HG03135 (cell line): Measurements from ENCODE around the gene GDPD3.
A peak's percentile ranks its signal among the peaks of the same experiment; 100 is the strongest.

Source experiments
- ATAC-seq: cut with Tn5 transposase; IDR thresholded peaks from one replicate; pipeline ENCODE4 v1.9.1; 2021; ENCODE audit warnings: mild to moderate bottlenecking, moderate library complexity; ENCODE audit not compliant: unreplicated experiment

Gene GDPD3

DNA sequence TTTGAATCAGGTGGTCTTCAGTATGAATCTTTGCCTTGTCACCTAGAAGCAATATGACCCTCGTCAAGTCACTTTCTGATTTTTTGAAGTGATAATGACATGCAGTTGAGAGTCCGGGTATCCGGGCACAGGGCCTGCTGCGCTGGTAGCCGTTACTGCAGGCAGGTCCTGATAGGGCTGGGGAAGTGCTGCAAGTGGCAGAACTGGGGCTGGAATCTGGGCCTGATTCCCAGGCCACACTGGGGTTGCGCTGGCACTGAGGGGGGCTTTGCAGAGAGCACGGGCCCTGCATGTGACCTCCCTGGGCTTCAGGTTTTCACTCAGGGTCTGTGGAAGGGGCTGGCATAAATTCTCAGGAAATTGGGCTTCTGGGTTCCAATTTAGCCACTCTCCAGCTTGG is 34.6 kb downstream of the GDPD3 start:
- no peak for ATAC-seq

- no peak for ATAC-seq
Measured at GRCh38 chr16:30077656-30078055, 35.7 kb downstream of the GDPD3 start.

- peak; percentile 28 for ATAC-seq
Measured at GRCh38 chr16:30076276-30076791, 37.0 kb downstream of the GDPD3 start.

- ATAC-seq: peak; percentile 76
Measured at GRCh38 chr16:30075503-30076275, 37.6 kb downstream of the GDPD3 start, which contains the start of gene PPP4C. Gene PPP4C, plus strand, starts transcription at chr16:30075994. Its CDS starts 384 bp downstream, at chr16:30076378.

- ATAC-seq: no peak
Measured at GRCh38 chr16:30070490-30070889, 42.8 kb downstream of the GDPD3 start.

GRCh38 chr16:30069611-30070462 is 43.5 kb downstream of the GDPD3 start:
- no peak for ATAC-seq

DNA sequence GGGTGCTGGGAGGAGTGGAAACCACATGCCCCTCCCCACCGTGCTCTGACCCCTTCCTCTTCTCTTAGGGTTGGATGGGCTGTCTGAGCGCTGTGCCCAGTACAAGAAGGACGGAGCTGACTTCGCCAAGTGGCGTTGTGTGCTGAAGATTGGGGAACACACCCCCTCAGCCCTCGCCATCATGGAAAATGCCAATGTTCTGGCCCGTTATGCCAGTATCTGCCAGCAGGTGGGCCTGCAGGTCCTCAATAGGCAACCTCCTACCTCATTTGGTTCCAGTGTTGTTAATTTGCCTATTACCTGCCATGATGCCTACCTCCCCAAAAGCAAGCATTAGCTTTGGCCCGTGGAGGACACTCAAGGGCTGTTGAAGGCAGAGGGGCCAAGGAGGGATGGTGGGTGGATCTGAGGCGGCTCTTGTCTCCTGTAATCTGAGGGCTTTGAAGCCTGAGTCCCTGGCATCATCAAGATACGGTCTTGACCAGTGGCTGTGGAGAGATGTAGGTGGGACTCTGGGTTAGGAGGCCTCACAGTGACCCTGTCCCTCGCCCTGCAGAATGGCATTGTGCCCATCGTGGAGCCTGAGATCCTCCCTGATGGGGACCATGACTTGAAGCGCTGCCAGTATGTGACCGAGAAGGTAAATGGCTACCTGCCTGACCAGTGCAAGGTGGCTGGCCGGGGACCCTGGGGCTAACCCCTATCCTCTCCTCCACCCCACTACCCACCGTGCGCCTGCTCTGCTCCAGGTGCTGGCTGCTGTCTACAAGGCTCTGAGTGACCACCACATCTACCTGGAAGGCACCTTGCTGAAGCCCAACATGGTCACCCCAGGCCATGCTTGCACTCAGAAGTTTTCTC is 44.4 kb downstream of the GDPD3 start:
- no peak for ATAC-seq

GRCh38 chr16:30068333-30068732 is 45.0 kb downstream of the GDPD3 start:
- ATAC-seq: no peak

DNA sequence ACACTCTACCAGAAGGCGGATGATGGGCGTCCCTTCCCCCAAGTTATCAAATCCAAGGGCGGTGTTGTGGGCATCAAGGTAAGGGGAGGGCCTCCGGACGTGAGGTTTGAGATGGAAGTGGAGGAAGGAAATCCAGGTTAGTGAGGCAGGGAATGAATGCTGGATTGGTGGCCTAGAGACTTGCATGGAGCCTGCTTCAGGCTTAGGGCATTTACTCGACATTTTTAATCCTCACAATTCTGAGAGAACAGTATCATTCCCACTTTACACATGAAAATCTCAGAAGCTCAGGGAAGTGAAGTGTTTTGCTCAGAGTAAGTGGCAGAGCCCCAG is 45.8 kb downstream of the GDPD3 start:
- no peak for ATAC-seq

DNA sequence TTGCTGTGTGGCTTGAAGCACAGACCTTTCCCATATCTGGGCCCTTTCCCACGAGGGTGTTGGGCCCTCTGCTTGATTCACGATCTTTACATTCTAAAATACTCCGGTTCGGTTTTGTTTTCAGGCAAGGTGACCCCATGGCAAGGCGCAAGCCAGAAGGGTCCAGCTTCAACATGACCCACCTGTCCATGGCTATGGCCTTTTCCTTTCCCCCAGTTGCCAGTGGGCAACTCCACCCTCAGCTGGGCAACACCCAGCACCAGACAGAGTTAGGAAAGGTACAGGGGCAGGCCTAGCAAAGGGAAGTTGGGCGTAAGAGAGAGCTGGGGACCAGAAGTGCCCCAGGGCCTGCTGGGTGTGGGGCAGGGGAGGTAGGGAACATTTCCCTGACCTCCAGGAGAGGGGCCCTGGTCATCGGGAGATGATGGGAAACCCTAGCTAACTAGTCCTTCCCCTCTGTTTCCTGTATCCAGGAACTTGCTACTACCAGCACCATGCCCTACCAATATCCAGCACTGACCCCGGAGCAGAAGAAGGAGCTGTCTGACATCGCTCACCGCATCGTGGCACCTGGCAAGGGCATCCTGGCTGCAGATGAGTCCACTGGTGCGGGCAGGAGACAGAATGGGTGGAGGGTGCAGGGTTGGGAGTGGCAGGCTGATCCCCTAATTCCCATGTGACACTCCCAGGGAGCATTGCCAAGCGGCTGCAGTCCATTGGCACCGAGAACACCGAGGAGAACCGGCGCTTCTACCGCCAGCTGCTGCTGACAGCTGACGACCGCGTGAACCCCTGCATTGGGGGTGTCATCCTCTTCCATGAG is 46.4 kb downstream of the GDPD3 start:
- no peak for ATAC-seq

GRCh38 chr16:30065943-30066760 is 47.2 kb downstream of the GDPD3 start:
- no peak for ATAC-seq

- peak; percentile 71 for ATAC-seq
Measured at GRCh38 chr16:30065102-30065942, 48.0 kb downstream of the GDPD3 start, which contains the start of gene ALDOA. Gene ALDOA, plus strand, starts transcription at chr16:30065760. Its CDS starts 1,138 bp downstream, at chr16:30066898.

DNA sequence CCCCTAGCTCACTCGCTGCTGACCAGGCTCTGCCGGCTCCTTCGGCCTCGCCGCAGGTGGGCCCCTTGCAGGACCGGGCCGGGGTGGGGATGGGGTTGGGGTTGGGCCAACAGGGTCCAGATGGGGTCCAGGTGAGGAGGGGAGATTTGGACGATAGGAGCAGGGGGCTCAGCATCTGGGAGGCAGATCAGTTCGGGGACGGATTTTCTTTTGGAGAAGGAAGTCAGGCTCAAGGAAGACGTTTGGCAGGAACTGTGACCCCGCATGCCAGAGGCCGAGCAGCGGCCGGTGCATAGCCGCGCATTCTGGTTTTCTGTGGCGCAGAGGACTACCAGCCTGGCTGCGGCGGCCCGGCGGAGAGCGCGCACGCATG is 48.6 kb downstream of the GDPD3 start:
- ATAC-seq: no peak

DNA sequence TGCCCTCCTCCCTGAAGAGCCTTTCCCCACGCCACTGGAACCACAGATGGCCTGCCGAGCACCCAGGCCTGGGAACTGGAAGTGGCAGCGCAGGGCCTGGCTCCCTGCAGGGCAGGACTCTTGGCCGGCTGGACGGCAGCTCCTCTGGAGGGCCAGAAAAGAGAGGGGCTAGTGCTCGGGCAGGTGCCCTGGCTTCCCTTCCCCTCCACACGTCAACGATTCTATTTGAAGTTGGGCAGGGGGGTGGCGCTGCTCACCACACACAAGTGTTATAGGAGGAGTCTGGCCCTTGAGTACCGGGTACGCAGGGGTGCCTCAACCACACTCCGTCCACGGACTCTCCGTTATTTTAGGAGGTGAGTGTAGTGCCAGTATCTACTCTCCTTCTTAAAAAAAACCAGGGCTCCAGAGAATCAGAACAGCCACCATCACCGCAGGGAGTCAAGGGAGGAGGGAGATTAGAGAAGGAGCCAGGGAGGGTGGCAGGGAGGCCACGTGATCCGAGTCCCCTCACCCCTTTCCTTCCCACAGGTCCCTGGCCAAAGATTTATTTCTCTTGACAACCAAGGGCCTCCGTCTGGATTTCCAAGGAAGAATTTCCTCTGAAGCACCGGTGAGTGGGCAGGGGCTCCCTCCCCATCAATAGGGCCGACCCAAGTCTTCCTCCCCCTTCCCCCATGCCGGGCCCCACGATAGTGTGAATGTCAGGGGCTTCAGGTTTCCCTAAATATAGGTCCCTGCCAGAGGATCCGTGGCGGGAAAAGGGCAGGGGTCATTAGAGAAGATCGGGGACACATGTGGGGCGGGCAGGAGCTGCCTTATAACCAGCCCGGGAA is 49.2 kb downstream of the GDPD3 start:
- ATAC-seq: no peak

- no peak for ATAC-seq
Measured at GRCh38 chr16:30063278-30063892, 50.0 kb downstream of the GDPD3 start.

- ATAC-seq: no peak
Measured at GRCh38 chr16:30060836-30061554, 52.3 kb downstream of the GDPD3 start.
